HG03521 (cell line): ENCODE results near the gene PHKG2.

Experiments used
- ATAC-seq: cut with Tn5 transposase; IDR thresholded peaks from one replicate; pipeline ENCODE4 v1.9.1; 2021; ENCODE audit warnings: mild to moderate bottlenecking, moderate library complexity; ENCODE audit not compliant: unreplicated experiment

PHKG2 gene

DNA sequence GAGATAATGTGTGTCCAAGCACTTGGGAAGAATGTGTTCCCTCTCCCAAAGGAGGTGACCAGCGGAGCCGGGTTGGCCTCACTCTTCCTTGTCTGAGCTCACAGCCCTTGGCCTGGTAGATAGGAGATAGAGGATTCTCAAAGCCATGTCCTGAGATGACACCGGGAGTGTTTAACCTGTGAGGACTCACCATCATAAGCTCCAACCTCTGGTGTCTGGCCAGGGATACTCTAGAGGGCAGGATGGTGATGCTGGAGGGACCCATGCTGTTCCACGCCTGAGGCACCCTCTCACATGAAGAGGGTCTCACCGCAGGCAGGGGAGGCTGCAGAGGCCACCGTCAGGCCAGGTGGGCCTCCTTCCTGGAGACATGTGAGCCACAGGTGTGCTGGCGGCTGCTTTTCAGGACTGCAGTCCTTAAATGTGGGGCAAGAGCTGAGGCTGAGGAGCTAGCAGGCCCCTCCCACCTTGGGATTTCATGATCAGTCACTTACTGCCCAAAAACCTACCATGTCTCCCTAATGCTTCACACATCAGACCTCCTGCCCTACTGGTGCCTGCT is 45.4 kb downstream of the PHKG2 start:
- no peak for ATAC-seq

DNA sequence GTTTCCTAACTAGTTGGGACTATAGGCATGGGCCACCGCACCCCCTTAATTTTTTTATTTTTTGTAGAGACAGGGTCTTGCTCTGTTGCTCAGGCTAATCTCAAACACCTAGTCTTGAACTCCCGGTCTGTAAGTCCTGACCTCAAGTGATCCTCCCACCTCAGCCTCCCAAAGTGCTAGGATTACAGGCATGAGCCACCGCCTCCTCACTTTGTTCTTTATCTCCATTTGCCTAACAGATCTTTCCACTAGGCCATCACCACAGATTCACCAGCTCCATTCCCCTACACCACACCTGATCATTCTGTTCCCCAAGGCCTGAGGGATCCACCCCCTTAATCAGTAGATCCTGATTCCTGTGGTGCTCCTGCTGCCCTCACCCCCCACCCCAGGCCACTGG is 46.4 kb downstream of the PHKG2 start:
- ATAC-seq: no peak

DNA sequence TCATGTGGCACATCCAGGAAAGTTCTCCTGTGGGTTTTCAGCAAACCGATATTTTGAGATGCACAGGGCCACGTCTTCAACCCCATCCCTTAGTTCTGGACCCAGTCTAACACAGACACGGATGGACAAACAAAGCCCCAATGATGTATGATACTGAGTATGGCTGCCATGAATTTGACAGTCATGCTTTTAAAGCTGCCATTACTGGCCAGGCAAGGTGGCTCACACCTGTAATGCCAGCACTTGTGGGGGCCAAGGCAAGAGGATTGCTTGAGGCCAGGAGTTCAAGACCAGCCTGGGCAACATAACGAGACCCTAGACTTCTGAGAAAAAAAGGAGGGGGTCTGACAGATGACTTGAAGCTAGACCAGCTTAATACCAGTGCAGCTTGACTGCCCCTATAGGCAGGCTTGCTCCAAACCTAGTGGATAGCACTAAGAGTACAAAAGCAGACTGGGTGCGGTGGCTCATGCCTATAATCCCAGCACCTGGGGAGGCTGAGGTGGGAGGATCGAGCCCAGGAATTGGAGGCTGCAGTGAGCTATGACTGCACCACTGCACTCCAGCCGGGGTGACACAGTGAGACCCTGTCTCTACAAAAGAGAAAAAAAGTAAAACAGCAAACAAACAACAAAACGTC is 49.6 kb downstream of the PHKG2 start:
- no peak for ATAC-seq
